HEK293 (cell line): ENCODE results near the gene TNFRSF4.
A peak's percentile ranks its signal among the peaks of the same experiment; 100 is the strongest.

ENCODE experiments used
- CTCF ChIA-PET: fragments of 350-600 bp; formaldehyde crosslinking; extraction: SDS; loops from one replicate; lab custom pipeline; 2021; ENCODE audit warnings: antibody characterized with exemption; lab: Yijun Ruan, JAX
- POLR2A ChIA-PET: fragments of 300-600 bp; formaldehyde crosslinking; extraction: SDS; loops from one replicate; lab custom pipeline; 2020; ENCODE audit warnings: antibody characterized with exemption, inconsistent platforms; lab: Yijun Ruan, JAX
- H3K27ac ChIP-seq: fragments of 200-500 bp; sonication (Bioruptor generic); 2 replicates; pipeline ENCODE4 v1.5.1; 2014; ENCODE audit warnings: low read depth, low read length, control low read depth, inconsistent platforms; ENCODE audit errors: extremely low read depth
- H3K36me3 ChIP-seq, 2 experiments: fragments of 200-500 bp in 1 of 2; sonication (Bioruptor generic) in 1 of 2; 1 replicate in 1 of 2; 2 replicates in 1 of 2; pipeline ENCODE4 v1.5.1; 2014 to 2017; ENCODE audit warnings: inconsistent platforms in 2 of 2, low read length in 2 of 2; ENCODE audit not compliant: control insufficient read depth in 2 of 2, insufficient read depth in 1 of 2
- H3K4me1 ChIP-seq: fragments of 200-500 bp; sonication (Bioruptor generic); 2 replicates; pipeline ENCODE4 v1.5.1; 2014; ENCODE audit warnings: mild to moderate bottlenecking, low read length, inconsistent platforms; ENCODE audit not compliant: control insufficient read depth, insufficient read depth
- H3K4me3 ChIP-seq: 2 replicates; pipeline ENCODE4 v1.5.1; 2011; ENCODE audit warnings: low read depth, mild to moderate bottlenecking, control low read depth, low read length, moderate library complexity
- H3K9me3 ChIP-seq: fragments of 200-500 bp; sonication (Bioruptor generic); 2 replicates; pipeline ENCODE4 v1.5.1; 2014; ENCODE audit warnings: low read depth, low read length, inconsistent platforms; ENCODE audit not compliant: control insufficient read depth, insufficient read depth
- BCL11A ChIP-seq: fragments of 450-650 bp; formaldehyde crosslinking; IDR thresholded peaks from 2 replicates; pipeline ENCODE4 v1.5.1; 2016; ENCODE audit warnings: low read depth, missing biosample characterization, missing genetic modification characterization
- BCL11B ChIP-seq: fragments of 450-650 bp; formaldehyde crosslinking; IDR thresholded peaks from 2 replicates; pipeline ENCODE4 v1.5.1; 2016; ENCODE audit warnings: low read depth, missing biosample characterization, missing genetic modification characterization
- CTCF ChIP-seq: fragments of 450-650 bp; formaldehyde crosslinking; IDR thresholded peaks from 2 replicates; pipeline ENCODE4 v1.5.1; 2016; ENCODE audit warnings: missing biosample characterization, missing genetic modification characterization
- GLI4 ChIP-seq: fragments of 450-650 bp; formaldehyde crosslinking; IDR thresholded peaks from 2 replicates; pipeline ENCODE4 v1.5.1; 2016; ENCODE audit warnings: missing biosample characterization, missing genetic modification characterization
- GLIS1 ChIP-seq: fragments of 450-650 bp; formaldehyde crosslinking; IDR thresholded peaks from 2 replicates; pipeline ENCODE4 v1.5.1; 2016; ENCODE audit warnings: missing biosample characterization, missing genetic modification characterization
- HOXA7 ChIP-seq: sonication (generic); formaldehyde crosslinking; IDR thresholded peaks from 2 replicates; pipeline ENCODE4 v1.8.1; 2022; ENCODE audit warnings: missing genetic modification reagents, borderline replicate concordance
- KLF8 ChIP-seq: fragments of 450-650 bp; formaldehyde crosslinking; IDR thresholded peaks from 2 replicates; pipeline ENCODE4 v1.5.1; 2016; ENCODE audit warnings: missing biosample characterization, missing genetic modification characterization
- MZF1 ChIP-seq: fragments of 450-650 bp; formaldehyde crosslinking; IDR thresholded peaks from 2 replicates; pipeline ENCODE4 v1.5.1; 2017; ENCODE audit warnings: missing biosample characterization, missing genetic modification characterization, borderline replicate concordance
- PRDM1 ChIP-seq: fragments of 450-650 bp; formaldehyde crosslinking; IDR thresholded peaks from 2 replicates; pipeline ENCODE4; 2016; ENCODE audit warnings: missing biosample characterization, missing genetic modification characterization
- PRDM4 ChIP-seq: fragments of 450-650 bp; formaldehyde crosslinking; IDR thresholded peaks from 2 replicates; pipeline ENCODE4 v1.5.1; 2017; ENCODE audit warnings: missing biosample characterization, missing genetic modification characterization
- SP2 ChIP-seq: fragments of 450-650 bp; formaldehyde crosslinking; IDR thresholded peaks from 2 replicates; pipeline ENCODE4 v1.5.1; 2016; ENCODE audit warnings: missing biosample characterization, missing genetic modification characterization
- SP7 ChIP-seq: fragments of 450-650 bp; formaldehyde crosslinking; IDR thresholded peaks from 2 replicates; pipeline ENCODE4 v1.5.1; 2016; ENCODE audit warnings: missing biosample characterization, missing genetic modification characterization
- TRIM28 ChIP-seq: IDR thresholded peaks from 2 replicates; pipeline ENCODE4 v1.6.1; 2011; ENCODE audit warnings: low read length, control low read depth, borderline replicate concordance
- ZBTB6 ChIP-seq: fragments of 450-650 bp; formaldehyde crosslinking; IDR thresholded peaks from 2 replicates; pipeline ENCODE4 v1.5.1; 2017; ENCODE audit warnings: missing biosample characterization, missing genetic modification characterization
- ZBTB8A ChIP-seq: fragments of 450-650 bp; formaldehyde crosslinking; IDR thresholded peaks from 2 replicates; pipeline ENCODE4 v1.5.1; 2016; ENCODE audit warnings: missing biosample characterization, missing genetic modification characterization
- ZFP69B ChIP-seq: fragments of 450-650 bp; formaldehyde crosslinking; IDR thresholded peaks from 2 replicates; pipeline ENCODE4 v1.5.1; 2016; ENCODE audit warnings: missing biosample characterization, missing genetic modification characterization
- ZNF121 ChIP-seq: fragments of 450-650 bp; formaldehyde crosslinking; IDR thresholded peaks from 2 replicates; pipeline ENCODE4 v1.5.1; 2016; ENCODE audit warnings: missing biosample characterization, missing genetic modification characterization
- ZNF248 ChIP-seq: fragments of 450-650 bp; formaldehyde crosslinking; IDR thresholded peaks from 2 replicates; pipeline ENCODE4 v1.5.1; 2017; ENCODE audit warnings: missing biosample characterization, missing genetic modification characterization
- ZNF292 ChIP-seq: fragments of 450-650 bp; formaldehyde crosslinking; IDR thresholded peaks from 2 replicates; pipeline ENCODE4 v1.5.1; 2016; ENCODE audit warnings: low read depth, missing biosample characterization, missing genetic modification characterization, borderline replicate concordance
- ZNF311 ChIP-seq: fragments of 450-650 bp; formaldehyde crosslinking; IDR thresholded peaks from 2 replicates; pipeline ENCODE4 v1.5.1; 2017; ENCODE audit warnings: missing biosample characterization, missing genetic modification characterization, borderline replicate concordance
- ZNF394 ChIP-seq: fragments of 450-650 bp; formaldehyde crosslinking; IDR thresholded peaks from 2 replicates; pipeline ENCODE4 v1.5.1; 2016; ENCODE audit warnings: missing biosample characterization, missing genetic modification characterization, mild to moderate bottlenecking, moderate library complexity, borderline replicate concordance
- ZNF513 ChIP-seq: fragments of 450-650 bp; IDR thresholded peaks from 2 replicates; pipeline ENCODE4 v1.5.1; 2018; ENCODE audit warnings: missing biosample characterization, missing genetic modification characterization
- ZNF600 ChIP-seq: fragments of 450-650 bp; formaldehyde crosslinking; IDR thresholded peaks from 2 replicates; pipeline ENCODE4 v1.5.1; 2016; ENCODE audit warnings: missing biosample characterization, missing genetic modification characterization
- ZNF621 ChIP-seq: fragments of 450-650 bp; formaldehyde crosslinking; IDR thresholded peaks from 2 replicates; pipeline ENCODE4 v1.5.1; 2017; ENCODE audit warnings: missing biosample characterization, missing genetic modification characterization
- ZNF623 ChIP-seq: fragments of 450-650 bp; formaldehyde crosslinking; IDR thresholded peaks from 2 replicates; pipeline ENCODE4 v1.5.1; 2016; ENCODE audit warnings: missing biosample characterization, missing genetic modification characterization
- ZNF626 ChIP-seq: fragments of 450-650 bp; sonication (Bioruptor Pico); formaldehyde crosslinking; IDR thresholded peaks from 2 replicates; pipeline ENCODE4 v1.5.1; 2018; ENCODE audit warnings: missing biosample characterization, missing genetic modification characterization, inconsistent platforms
- ZNF660 ChIP-seq: fragments of 450-650 bp; IDR thresholded peaks from 2 replicates; pipeline ENCODE4 v1.5.1; 2018; ENCODE audit warnings: missing biosample characterization, mild to moderate bottlenecking, missing genetic modification characterization
- ZNF837 ChIP-seq: fragments of 450-650 bp; formaldehyde crosslinking; IDR thresholded peaks from 2 replicates; pipeline ENCODE4 v1.5.1; 2016; ENCODE audit warnings: missing biosample characterization, missing genetic modification characterization
- ZNF843 ChIP-seq: fragments of 450-650 bp; formaldehyde crosslinking; IDR thresholded peaks from 2 replicates; pipeline ENCODE4 v1.5.1; 2016; ENCODE audit warnings: missing biosample characterization, missing genetic modification characterization
- ZSCAN23 ChIP-seq: fragments of 450-650 bp; formaldehyde crosslinking; IDR thresholded peaks from 2 replicates; pipeline ENCODE4 v1.5.1; 2016; ENCODE audit warnings: missing biosample characterization, missing genetic modification characterization
- TF ChIP-seq, protein P1 (sequence below): fragments of 450-650 bp; formaldehyde crosslinking; IDR thresholded peaks from 2 replicates; pipeline ENCODE4 v1.5.1; 2016; ENCODE audit warnings: missing biosample characterization, missing genetic modification characterization, low read depth

Gene TNFRSF4

GRCh38 chr1:1244192-1244811, 30.3 kb upstream of the TNFRSF4 start:
- no peaks in the 10 kb centered on the region for H3K36me3 ChIP-seq
- ChIA-PET POLR2A (no interaction called here), CTCF (interaction anchor here (0.6 kb wide), 1 partner anchor 56 kb away, joined by 4 read pairs; no protein-coding TSS in a partner anchor)
- H3K4me1 ChIP-seq: no peaks in the 10 kb centered on the region
- no peaks in the 10 kb centered on the region for H3K9me3 ChIP-seq
- H3K27ac ChIP-seq: no peak overlapping the region
- H3K4me3 ChIP-seq: no peak overlapping the region
- TF ChIP-seq ZBTB6: no peak
- no peak for TF ChIP-seq ZNF248 (tag by site-specific recombination)
- TF ChIP-seq ZSCAN23 (tag by site-specific recombination): no peak
- TF ChIP-seq GLI4 (tag by site-specific recombination): no peak
- TF ChIP-seq ZNF121 (tag by site-specific recombination): no peak
- no peak; the same call in 1 of the 2 replicates for TF ChIP-seq SP2 (tag by site-specific recombination)
- no peak for TF ChIP-seq TRIM28
- TF ChIP-seq ZNF837 (tag by site-specific recombination): no peak
- TF ChIP-seq BCL11B (tag by site-specific recombination): 0 out of 2 replicates have a peak, but pooled peaks have one; percentile 8
- no peak for TF ChIP-seq ZNF660 (tag by site-specific recombination)
- TF ChIP-seq PRDM4 (tag by site-specific recombination): no peak
- TF ChIP-seq ZNF623: no peak
- no peak for TF ChIP-seq HOXA7 (CRISPR knock-in tag)
- TF ChIP-seq ZNF600 (tag by site-specific recombination): peak; percentile 75
- TF ChIP-seq GLIS1 (tag by site-specific recombination): peak; percentile 10; the same call in 1 of the 2 replicates
- no peak for TF ChIP-seq ZNF626 (tag by site-specific recombination)
- no peak for TF ChIP-seq ZNF311 (tag by site-specific recombination)
- peak; percentile 12; the same call in 1 of the 2 replicates for TF ChIP-seq BCL11A (tag by site-specific recombination)
- no peak for TF ChIP-seq ZNF394 (tag by site-specific recombination)
- TF ChIP-seq, protein P1, sequence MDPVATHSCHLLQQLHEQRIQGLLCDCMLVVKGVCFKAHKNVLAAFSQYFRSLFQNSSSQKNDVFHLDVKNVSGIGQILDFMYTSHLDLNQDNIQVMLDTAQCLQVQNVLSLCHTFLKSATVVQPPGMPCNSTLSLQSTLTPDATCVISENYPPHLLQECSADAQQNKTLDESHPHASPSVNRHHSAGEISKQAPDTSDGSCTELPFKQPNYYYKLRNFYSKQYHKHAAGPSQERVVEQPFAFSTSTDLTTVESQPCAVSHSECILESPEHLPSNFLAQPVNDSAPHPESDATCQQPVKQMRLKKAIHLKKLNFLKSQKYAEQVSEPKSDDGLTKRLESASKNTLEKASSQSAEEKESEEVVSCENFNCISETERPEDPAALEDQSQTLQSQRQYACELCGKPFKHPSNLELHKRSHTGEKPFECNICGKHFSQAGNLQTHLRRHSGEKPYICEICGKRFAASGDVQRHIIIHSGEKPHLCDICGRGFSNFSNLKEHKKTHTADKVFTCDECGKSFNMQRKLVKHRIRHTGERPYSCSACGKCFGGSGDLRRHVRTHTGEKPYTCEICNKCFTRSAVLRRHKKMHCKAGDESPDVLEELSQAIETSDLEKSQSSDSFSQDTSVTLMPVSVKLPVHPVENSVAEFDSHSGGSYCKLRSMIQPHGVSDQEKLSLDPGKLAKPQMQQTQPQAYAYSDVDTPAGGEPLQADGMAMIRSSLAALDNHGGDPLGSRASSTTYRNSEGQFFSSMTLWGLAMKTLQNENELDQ (tag by site-specific recombination): no peak
- TF ChIP-seq CTCF (tag by site-specific recombination): no peak
- no peak for TF ChIP-seq ZBTB8A (tag by site-specific recombination)
- no peak for TF ChIP-seq PRDM1 (tag by site-specific recombination)
- no peak for TF ChIP-seq ZFP69B
- no peak for TF ChIP-seq ZNF292 (tag by site-specific recombination)
- no peak for TF ChIP-seq ZNF621 (tag by site-specific recombination)
- TF ChIP-seq ZNF513 (tag by site-specific recombination): no peak
- TF ChIP-seq KLF8 (tag by site-specific recombination): no peak; the same call in 1 of the 2 replicates
- no peak for TF ChIP-seq ZNF843 (tag by site-specific recombination)
- TF ChIP-seq MZF1 (tag by site-specific recombination): no peak
- TF ChIP-seq SP7: no peak
